HG02870 (cell line): ENCODE results near the gene SERPINE3.
A peak's percentile ranks its signal among the peaks of the same experiment; 100 is the strongest.

ENCODE experiments used
- ATAC-seq: cut with Tn5 transposase; IDR thresholded peaks from one replicate; pipeline ENCODE4 v1.9.1; 2021; ENCODE audit warnings: mild to moderate bottlenecking, moderate library complexity; ENCODE audit not compliant: unreplicated experiment

The SERPINE3 gene

GRCh38 chr13:51360489-51360888, 21.0 kb downstream of the SERPINE3 start:
- no peak for ATAC-seq

GRCh38 chr13:51361106-51361505, 21.6 kb downstream of the SERPINE3 start:
- no peak for ATAC-seq

GRCh38 chr13:51363625-51364024, 24.1 kb downstream of the SERPINE3 start:
- ATAC-seq = no peak

GRCh38 chr13:51364404-51365008, 25.0 kb downstream of the SERPINE3 start:
- no peak for ATAC-seq

- ATAC-seq = no peak
These were observed 30.6 kb downstream of the SERPINE3 start for GRCh38 chr13:51370116-51370515.

GRCh38 chr13:51370811-51371210, 31.3 kb downstream of the SERPINE3 start:
- no peak for ATAC-seq

GRCh38 chr13:51371768-51372399, 32.4 kb downstream of the SERPINE3 start:
- no peak for ATAC-seq

- ATAC-seq = no peak
These were observed 34.0 kb downstream of the SERPINE3 start for GRCh38 chr13:51373451-51373850.

- no peak for ATAC-seq
These were observed 40.8 kb downstream of the SERPINE3 start for GRCh38 chr13:51380269-51380668.

GRCh38 chr13:51385114-51385513, 45.6 kb downstream of the SERPINE3 start:
- ATAC-seq = no peak

- no peak for ATAC-seq
These were observed 55.2 kb downstream of the SERPINE3 start for GRCh38 chr13:51394724-51395123.

GRCh38 chr13:51396352-51396751, 56.9 kb downstream of the SERPINE3 start:
- ATAC-seq = peak; percentile 92

GRCh38 chr13:51397262-51397941, 57.9 kb downstream of the SERPINE3 start:
- ATAC-seq = no peak

- no peak for ATAC-seq
These were observed 65.7 kb downstream of the SERPINE3 start for GRCh38 chr13:51405176-51405575.

- ATAC-seq = no peak
These were observed 72.9 kb downstream of the SERPINE3 start for GRCh38 chr13:51412431-51412830.
